Stimulated activated CD4-positive, alpha-beta T cell treated with anti-CD3 and anti-CD28 coated beads, Interleukin-1b, Interleukin-23, amount 100 ng/mL, for 24 hours (primary cell): ENCODE measurements around the gene NUDT10.
"Not testable (repeated sequence)": the region's sequence is repeated elsewhere in the genome, so short reads cannot be mapped to it uniquely, and the experiment has no call there.

Experiments
- DNase-seq, 4 experiments: peaks; one replicate each; pipeline ENCODE4 v3.0.0-alpha.2; 2020; ENCODE audit warnings: low read depth in 4 of 4, low spot score in 1 of 4

Gene NUDT10

GRCh38 chrX:51332188-51332942 is at the start of gene NUDT10:
TSS of gene NUDT10 (plus strand) at chrX:51332822. CDS start at chrX:51332966, 144 bp downstream.
- DNase-seq: peak in 2 of 4 experiments; percentile 14 to 36

- DNase-seq: no peak
Observed at GRCh38 chrX:51292421-51292820, 40.2 kb upstream of the NUDT10 start.

- no peak for DNase-seq
Observed at GRCh38 chrX:51296138-51296537, 36.5 kb upstream of the NUDT10 start.

- DNase-seq: no peak
Observed at GRCh38 chrX:51316271-51316670, 16.4 kb upstream of the NUDT10 start.

GRCh38 chrX:51332943-51333785 is 542 bp downstream of the NUDT10 start:
- not testable (repeated sequence) for DNase-seq

GRCh38 chrX:51334276-51334675 is 1.7 kb downstream of the NUDT10 start:
- DNase-seq: no peak

- DNase-seq: peak in 1 of 4 experiments; percentile 0
Observed at GRCh38 chrX:51336584-51336983, 4.0 kb downstream of the NUDT10 start.

- no peak for DNase-seq
Observed at GRCh38 chrX:51361251-51361650, 28.6 kb downstream of the NUDT10 start.

- DNase-seq: no peak
Observed at GRCh38 chrX:51376672-51377071, 44.0 kb downstream of the NUDT10 start.
